GM12878 (cell line): Measurements from ENCODE around the gene PRKN. TPM values are rescaled to one million over a fixed set of nuclear protein-coding genes. Genes with fewer than 3 reads are reported as not detected.

Source experiments
- ATAC-seq: fragments of 200-7000 bp; cut with Tn5 transposase; 3 replicates; pipeline ENCODE4 v1.9.1; 2020; ENCODE audit warnings: mild to moderate bottlenecking, moderate library complexity
- BruUV-seq: library from RNA; stranded (reverse); fragments of 400-500 nt; replicated peaks from 2 replicates; lab custom pipeline; 2021; lab: Mats Ljungman, UMichigan
- CTCF ChIA-PET: fragments of 300-600 bp; sonication (Branson Sonifier 250); formaldehyde crosslinking; extraction: SDS; loops from one replicate; lab custom pipeline; 2021; ENCODE audit warnings: inconsistent platforms; lab: Yijun Ruan, JAX
- POLR2A ChIA-PET: fragments of 350-600 bp; formaldehyde crosslinking; extraction: SDS; loops from one replicate; lab custom pipeline; 2021; ENCODE audit warnings: inconsistent platforms; lab: Charles Lee
- RAD21 ChIA-PET: fragments of 300-600 bp; sonication (Branson Sonifier 250); formaldehyde crosslinking; loops from one replicate; lab custom pipeline; 2023; ENCODE audit warnings: antibody characterized with exemption; ENCODE audit not compliant: unreplicated experiment; lab: Charles Lee
- SMC1A ChIA-PET: fragments of 300-600 bp; sonication (Branson Sonifier 250); formaldehyde crosslinking; loops from one replicate; lab custom pipeline; 2023; ENCODE audit not compliant: unreplicated experiment, uncharacterized antibody; lab: Charles Lee
- DNase-seq: peaks from one replicate; pipeline ENCODE4 v3.0.0-alpha.2; 2011; ENCODE audit warnings: low read depth, low spot score
- FAIRE-seq: peaks from 3 replicates; lab custom pipeline; 2011; peaks lifted over from hg19 to GRCh38; lab: Jason Lieb, UNC
- H2AFZ ChIP-seq: 2 replicates; pipeline ENCODE4 v1.6.0; 2011; ENCODE audit warnings: low read depth, low read length, control low read depth; ENCODE audit not compliant: control insufficient read depth
- H3K27ac ChIP-seq: 2 replicates; pipeline ENCODE4 v1.5.1; 2011; ENCODE audit warnings: control low read depth; ENCODE audit not compliant: control insufficient read depth, insufficient read depth
- H3K27me3 ChIP-seq, 2 experiments: replicated peaks in 1 of 2; 2 replicates each; pipeline versions ENCODE4 v1.6.0 to v1.6.1; 2011; ENCODE audit warnings: low read length in 1 of 2; ENCODE audit not compliant: control insufficient read depth in 2 of 2, insufficient read depth in 2 of 2
- H3K36me3 ChIP-seq, 2 experiments: 2 replicates each; pipeline ENCODE4 v1.5.1; 2011; ENCODE audit warnings: low read length in 1 of 2; ENCODE audit not compliant: control insufficient read depth in 2 of 2, insufficient read depth in 2 of 2
- H3K4me1 ChIP-seq: 2 replicates; pipeline ENCODE4 v1.6.1; 2011; ENCODE audit warnings: mild to moderate bottlenecking, low read length, moderate library complexity, mixed read lengths; ENCODE audit not compliant: control insufficient read depth, insufficient read depth
- H3K4me2 ChIP-seq: 2 replicates; pipeline ENCODE4 v1.6.0; 2011; ENCODE audit warnings: control low read depth; ENCODE audit not compliant: control insufficient read depth, insufficient read depth
- H3K4me3 ChIP-seq: fragments of 200-600 bp; sonication (generic); 2 replicates; pipeline ENCODE4 v1.5.1; 2016
- H3K79me2 ChIP-seq: 2 replicates; pipeline ENCODE4 v1.6.0; 2011; ENCODE audit warnings: low read length; ENCODE audit not compliant: control insufficient read depth, insufficient read depth
- H3K9ac ChIP-seq: 2 replicates; pipeline ENCODE4 v1.8.0; 2011; ENCODE audit warnings: low read length, control low read depth, mixed read lengths; ENCODE audit not compliant: control insufficient read depth, insufficient read depth
- H3K9me3 ChIP-seq: replicated peaks from 3 replicates; pipeline ENCODE4 v1.5.1; 2011; ENCODE audit warnings: mild to moderate bottlenecking, low read length; ENCODE audit not compliant: control insufficient read depth, insufficient read depth
- H4K20me1 ChIP-seq: 2 replicates; pipeline ENCODE4 v1.6.0; 2011; ENCODE audit not compliant: control insufficient read depth, insufficient read depth
- CHD2 ChIP-seq: IDR thresholded peaks from 2 replicates; pipeline ENCODE4 v1.6.1; 2011; ENCODE audit warnings: low read depth, low read length, improper control_type of control experiment, borderline replicate concordance
- EP300 ChIP-seq, 2 experiments: fragments of 150-350 bp in 1 of 2; IDR thresholded peaks; 2 replicates each; pipeline ENCODE4 v1.6.1; 2011 to 2012; ENCODE audit warnings: low read depth in 2 of 2, low read length in 2 of 2, borderline replicate concordance in 1 of 2, improper control_type of control experiment in 1 of 2, inconsistent platforms in 1 of 2; ENCODE audit not compliant: control insufficient read depth in 1 of 2
- FOXK2 ChIP-seq: fragments of 450-650 bp; IDR thresholded peaks from 2 replicates; pipeline ENCODE4 v1.6.1; 2017; ENCODE audit warnings: mild to moderate bottlenecking, moderate library complexity
- NRF1 ChIP-seq: conservative IDR thresholded peaks from 2 replicates; pipeline ENCODE4 v1.6.1; 2011; ENCODE audit warnings: mild to moderate bottlenecking, low read depth, low read length, improper control_type of control experiment
- PAX5 ChIP-seq: IDR thresholded peaks from 2 replicates; pipeline ENCODE4 v1.6.1; 2011; ENCODE audit warnings: low read depth, low read length, borderline replicate concordance
- SIX5 ChIP-seq: IDR thresholded peaks from 2 replicates; pipeline ENCODE4 v1.6.1; 2011; ENCODE audit warnings: mild to moderate bottlenecking, low read depth, low read length, moderate library complexity; ENCODE audit not compliant: severe bottlenecking
- SMAD5 ChIP-seq: IDR thresholded peaks from 2 replicates; pipeline ENCODE4 v1.6.1; 2016; ENCODE audit warnings: antibody characterized with exemption, low read depth
- SPI1 ChIP-seq: IDR thresholded peaks from 2 replicates; pipeline ENCODE4 v1.6.1; 2011; ENCODE audit warnings: low read depth, mild to moderate bottlenecking, low read length, moderate library complexity, borderline replicate concordance; ENCODE audit not compliant: insufficient read depth
- TBL1XR1 ChIP-seq: IDR thresholded peaks from 2 replicates; pipeline ENCODE4 v1.6.1; 2012; ENCODE audit warnings: low read depth, low read length, improper control_type of control experiment
- TCF7 ChIP-seq: IDR thresholded peaks from 2 replicates; pipeline ENCODE4 v1.6.1; 2014; ENCODE audit warnings: antibody characterized with exemption, borderline replicate concordance
- YBX1 ChIP-seq: fragments of 450-650 bp; IDR thresholded peaks from 2 replicates; pipeline ENCODE4 v1.6.1; 2016; ENCODE audit warnings: antibody characterized with exemption
- ZBED1 ChIP-seq: IDR thresholded peaks from 2 replicates; pipeline ENCODE4 v1.6.1; 2016; ENCODE audit warnings: borderline replicate concordance
- ZNF207 ChIP-seq: fragments of 450-650 bp; IDR thresholded peaks from 2 replicates; pipeline ENCODE4 v1.6.1; 2014; ENCODE audit warnings: antibody characterized with exemption, mild to moderate bottlenecking, borderline replicate concordance
- WGBS: methylation state at CpG from one replicate; pipeline ENCODE4 v1.1.6; 2016; ENCODE audit warnings: low lambda C conversion rate; ENCODE audit not compliant: insufficient replicate concordance, insufficient coverage; ENCODE audit errors: missing lambda C conversion rate; 5-methylcytosine and 5-hydroxymethylcytosine counted together
- in situ Hi-C: fragments of 300-500 bp; cut with MboI; formaldehyde crosslinking; loops from 9 replicates; pipeline ENCODE4 v1.14.3; 2018; ENCODE audit warnings: mixed read lengths
- intact Hi-C: fragments of 100-400 bp; cut with micrococcal nuclease; formaldehyde crosslinking; loops from one replicate; pipeline ENCODE4 v1.14.2; 2022; ENCODE audit not compliant: unreplicated experiment
- polyA plus RNA-seq, 11 experiments: library from polyadenylated mRNA; depleted of rRNA in 4 of 11; unstranded in 6 of 11; stranded (reverse) in 5 of 11; fragments of >200 nt; fragmentation: Nextera tagmentation in 4 of 11; fragmentation: Illumina TruSeq in 1 of 11; extraction: Ambion mirVana in 4 of 11; extraction: Trizol in 1 of 11; gene quantifications; 1 replicate in 1 of 11; 2 replicates in 10 of 11; pipeline versions ENCODE4 v1.2.1 to v1.2.3, GENCODE V29; 2011 to 2016; ENCODE audit warnings: inconsistent platforms in 2 of 11, missing spikeins in 2 of 11, low read depth in 1 of 11
- total RNA-seq, 4 experiments: library from RNA; depleted of rRNA in 3 of 4; stranded (reverse); fragments of >200 nt in 3 of 4; fragmentation: Illumina TruSeq in 1 of 4; extraction: Trizol in 1 of 4; gene quantifications; 2 replicates each; pipeline versions ENCODE4 v1.2.1 to v1.2.3, GENCODE V29; 2013 to 2021
- TF ChIP-seq, protein P1 (sequence below): fragments of 450-650 bp; formaldehyde crosslinking; IDR thresholded peaks from 2 replicates; pipeline ENCODE4 v1.4.0; 2022; ENCODE audit warnings: mild to moderate bottlenecking, moderate library complexity
- TF ChIP-seq, protein P2 (sequence below): fragments of 450-650 bp; IDR thresholded peaks from 2 replicates; pipeline ENCODE4 v1.6.1; 2017; ENCODE audit warnings: low read depth, mild to moderate bottlenecking, moderate library complexity
- TF ChIP-seq, protein P3 (sequence below), 3 experiments: IDR thresholded peaks in 2 of 3; conservative IDR thresholded peaks in 1 of 3; 2 replicates each; pipeline ENCODE4 v1.5.1; 2011; ENCODE audit warnings: low read depth in 3 of 3, low read length in 3 of 3, mild to moderate bottlenecking in 3 of 3, control low read depth in 2 of 3, moderate library complexity in 2 of 3, inconsistent platforms in 1 of 3, mixed read lengths in 1 of 3; ENCODE audit not compliant: control insufficient read depth in 2 of 3, insufficient read depth in 1 of 3; ENCODE audit errors: extremely low read depth in 1 of 3
- TF ChIP-seq, protein P4 (sequence below): IDR thresholded peaks from 2 replicates; pipeline ENCODE4 v1.6.1; 2012; ENCODE audit warnings: low read length, inconsistent platforms

PRKN gene
- total and polyA plus RNA-seq, 10 of the 15 experiments (the other 5 are each of a cell fraction or from before 2014, with no cell fraction given) = 0.06 to 0.09 TPM; not detected in 8

DNA sequence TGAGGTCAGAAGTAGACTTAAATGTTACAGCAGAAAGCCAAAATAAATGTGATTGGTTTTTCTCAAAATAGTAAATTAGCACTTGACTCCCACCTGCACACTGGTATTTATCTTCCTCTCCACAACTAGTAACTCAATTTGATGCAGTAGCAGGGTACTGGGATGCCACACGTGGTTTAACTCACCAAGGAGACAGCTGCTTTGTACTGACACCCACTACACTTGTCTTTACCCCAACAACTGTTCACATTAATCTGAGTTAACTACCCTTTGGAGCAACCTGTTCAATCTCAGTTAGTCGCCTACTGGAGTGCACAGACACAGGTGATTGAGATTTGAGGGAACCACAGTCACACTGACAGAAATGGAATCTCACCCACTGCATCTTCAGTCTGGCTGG lies 242.1 kb downstream of the PRKN start:
- intact Hi-C loops = no loop called here
- BruUV-seq = no TSS peak
- SMC1A ChIA-PET = no interaction called here
- H3K4me3 ChIP-seq = no peak overlapping the region
- ATAC-seq = no peak
- H3K9ac ChIP-seq = no peak overlapping the region
- H2AFZ ChIP-seq = no peak overlapping the region
- H3K4me2 ChIP-seq = no peak overlapping the region
- no peaks in the 10 kb centered on the region; a peak in 1 of 4 replicates for H3K27me3 ChIP-seq
- no peak for DNase-seq
- TF ChIP-seq EP300 (IDR thresholded peaks at IDR 0.05; ENCODE audit: borderline replicate concordance in 1 of 2, control insufficient read depth in 1 of 2, low read depth in 2 of 2, low read length in 2 of 2) (no peak), TCF7 (no peak), ZBED1 (no peak), NRF1 (no peak), SMAD5 (no peak), ZNF207 (no peak), TBL1XR1 (no peak), CHD2 (no peak), FOXK2 (no peak), SPI1 (no peak), YBX1 (no peak), SIX5 (no peak), PAX5 (no peak)
- TF ChIP-seq, protein P1, sequence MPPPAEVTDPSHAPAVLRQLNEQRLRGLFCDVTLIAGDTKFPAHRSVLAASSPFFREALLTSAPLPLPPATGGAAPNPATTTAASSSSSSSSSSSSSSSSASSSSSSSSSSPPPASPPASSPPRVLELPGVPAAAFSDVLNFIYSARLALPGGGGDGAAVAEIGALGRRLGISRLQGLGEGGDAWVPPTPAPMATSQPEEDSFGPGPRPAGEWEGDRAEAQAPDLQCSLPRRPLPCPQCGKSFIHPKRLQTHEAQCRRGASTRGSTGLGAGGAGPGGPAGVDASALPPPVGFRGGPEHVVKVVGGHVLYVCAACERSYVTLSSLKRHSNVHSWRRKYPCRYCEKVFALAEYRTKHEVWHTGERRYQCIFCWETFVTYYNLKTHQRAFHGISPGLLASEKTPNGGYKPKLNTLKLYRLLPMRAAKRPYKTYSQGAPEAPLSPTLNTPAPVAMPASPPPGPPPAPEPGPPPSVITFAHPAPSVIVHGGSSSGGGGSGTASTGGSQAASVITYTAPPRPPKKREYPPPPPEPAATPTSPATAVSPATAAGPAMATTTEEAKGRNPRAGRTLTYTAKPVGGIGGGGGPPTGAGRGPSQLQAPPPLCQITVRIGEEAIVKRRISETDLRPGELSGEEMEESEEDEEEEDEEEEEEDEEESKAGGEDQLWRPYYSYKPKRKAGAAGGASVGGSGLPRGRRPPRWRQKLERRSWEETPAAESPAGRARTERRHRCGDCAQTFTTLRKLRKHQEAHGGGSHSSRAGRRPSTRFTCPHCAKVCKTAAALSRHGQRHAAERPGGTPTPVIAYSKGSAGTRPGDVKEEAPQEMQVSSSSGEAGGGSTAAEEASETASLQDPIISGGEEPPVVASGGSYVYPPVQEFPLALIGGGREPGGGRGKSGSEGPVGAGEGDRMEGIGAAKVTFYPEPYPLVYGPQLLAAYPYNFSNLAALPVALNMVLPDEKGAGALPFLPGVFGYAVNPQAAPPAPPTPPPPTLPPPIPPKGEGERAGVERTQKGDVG = no peak
- TF ChIP-seq, protein P2, sequence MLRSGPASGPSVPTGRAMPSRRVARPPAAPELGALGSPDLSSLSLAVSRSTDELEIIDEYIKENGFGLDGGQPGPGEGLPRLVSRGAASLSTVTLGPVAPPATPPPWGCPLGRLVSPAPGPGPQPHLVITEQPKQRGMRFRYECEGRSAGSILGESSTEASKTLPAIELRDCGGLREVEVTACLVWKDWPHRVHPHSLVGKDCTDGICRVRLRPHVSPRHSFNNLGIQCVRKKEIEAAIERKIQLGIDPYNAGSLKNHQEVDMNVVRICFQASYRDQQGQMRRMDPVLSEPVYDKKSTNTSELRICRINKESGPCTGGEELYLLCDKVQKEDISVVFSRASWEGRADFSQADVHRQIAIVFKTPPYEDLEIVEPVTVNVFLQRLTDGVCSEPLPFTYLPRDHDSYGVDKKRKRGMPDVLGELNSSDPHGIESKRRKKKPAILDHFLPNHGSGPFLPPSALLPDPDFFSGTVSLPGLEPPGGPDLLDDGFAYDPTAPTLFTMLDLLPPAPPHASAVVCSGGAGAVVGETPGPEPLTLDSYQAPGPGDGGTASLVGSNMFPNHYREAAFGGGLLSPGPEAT = no peak
- TF ChIP-seq, protein P3, sequence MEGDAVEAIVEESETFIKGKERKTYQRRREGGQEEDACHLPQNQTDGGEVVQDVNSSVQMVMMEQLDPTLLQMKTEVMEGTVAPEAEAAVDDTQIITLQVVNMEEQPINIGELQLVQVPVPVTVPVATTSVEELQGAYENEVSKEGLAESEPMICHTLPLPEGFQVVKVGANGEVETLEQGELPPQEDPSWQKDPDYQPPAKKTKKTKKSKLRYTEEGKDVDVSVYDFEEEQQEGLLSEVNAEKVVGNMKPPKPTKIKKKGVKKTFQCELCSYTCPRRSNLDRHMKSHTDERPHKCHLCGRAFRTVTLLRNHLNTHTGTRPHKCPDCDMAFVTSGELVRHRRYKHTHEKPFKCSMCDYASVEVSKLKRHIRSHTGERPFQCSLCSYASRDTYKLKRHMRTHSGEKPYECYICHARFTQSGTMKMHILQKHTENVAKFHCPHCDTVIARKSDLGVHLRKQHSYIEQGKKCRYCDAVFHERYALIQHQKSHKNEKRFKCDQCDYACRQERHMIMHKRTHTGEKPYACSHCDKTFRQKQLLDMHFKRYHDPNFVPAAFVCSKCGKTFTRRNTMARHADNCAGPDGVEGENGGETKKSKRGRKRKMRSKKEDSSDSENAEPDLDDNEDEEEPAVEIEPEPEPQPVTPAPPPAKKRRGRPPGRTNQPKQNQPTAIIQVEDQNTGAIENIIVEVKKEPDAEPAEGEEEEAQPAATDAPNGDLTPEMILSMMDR (IDR thresholded peaks at IDR 0.05 in 2 of 3, conservative IDR thresholded peaks at IDR 0.05 in 1 of 3; ENCODE audit: control insufficient read depth in 2 of 3, extremely low read depth in 1 of 3, insufficient read depth in 1 of 3, low read depth in 3 of 3, low read length in 3 of 3) = no peak
- TF ChIP-seq, protein P4, sequence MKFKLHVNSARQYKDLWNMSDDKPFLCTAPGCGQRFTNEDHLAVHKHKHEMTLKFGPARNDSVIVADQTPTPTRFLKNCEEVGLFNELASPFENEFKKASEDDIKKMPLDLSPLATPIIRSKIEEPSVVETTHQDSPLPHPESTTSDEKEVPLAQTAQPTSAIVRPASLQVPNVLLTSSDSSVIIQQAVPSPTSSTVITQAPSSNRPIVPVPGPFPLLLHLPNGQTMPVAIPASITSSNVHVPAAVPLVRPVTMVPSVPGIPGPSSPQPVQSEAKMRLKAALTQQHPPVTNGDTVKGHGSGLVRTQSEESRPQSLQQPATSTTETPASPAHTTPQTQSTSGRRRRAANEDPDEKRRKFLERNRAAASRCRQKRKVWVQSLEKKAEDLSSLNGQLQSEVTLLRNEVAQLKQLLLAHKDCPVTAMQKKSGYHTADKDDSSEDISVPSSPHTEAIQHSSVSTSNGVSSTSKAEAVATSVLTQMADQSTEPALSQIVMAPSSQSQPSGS = no peak
- H3K27ac ChIP-seq = no peak overlapping the region
- H3K79me2 ChIP-seq = no peaks in the 10 kb centered on the region
- POLR2A ChIA-PET = no interaction called here
- CTCF ChIA-PET = no interaction called here
- RAD21 ChIA-PET = no interaction called here
- in situ Hi-C loops = no loop called here
- H3K9me3 ChIP-seq = no peaks in the 10 kb centered on the region
- H3K36me3 ChIP-seq = no peaks in the 10 kb centered on the region
- no peak for FAIRE-seq
- H3K4me1 ChIP-seq = no peaks in the 10 kb centered on the region
- 0% methylated on average over 2 of the region's 2 CpGs for WGBS
- H4K20me1 ChIP-seq = no peaks in the 10 kb centered on the region
